SU-DHL-6 (cell line): ENCODE data around the gene LANCL1.
"Not testable (repeated sequence)": the region's sequence is repeated elsewhere in the genome, so short reads cannot be mapped to it uniquely, and the experiment has no call there.

Experiments
- H2AFZ ChIP-seq: fragments of 200-600 bp; sonication (generic); 2 replicates; pipeline ENCODE4 v1.6.1; 2014; ENCODE audit warnings: low read depth, mild to moderate bottlenecking, moderate library complexity, mixed read lengths, antibody characterized with exemption, low read length; ENCODE audit not compliant: severe bottlenecking
- H3F3A ChIP-seq: fragments of 200-600 bp; shearing (Covaris generic); 2 replicates; pipeline ENCODE4 v1.6.0; 2016; ENCODE audit warnings: antibody characterized with exemption, mild to moderate bottlenecking; ENCODE audit not compliant: insufficient read depth
- H3K27ac ChIP-seq: fragments of 200-600 bp; sonication (generic); 2 replicates; pipeline ENCODE4 v1.5.1; 2016; ENCODE audit warnings: low read depth, mild to moderate bottlenecking, low read length, moderate library complexity, mixed read lengths
- H3K27me3 ChIP-seq: fragments of 200-600 bp; sonication (generic), shearing (Covaris generic); 2 replicates; pipeline ENCODE4 v1.6.0; 2014; ENCODE audit warnings: mild to moderate bottlenecking, low read length
- H3K36me3 ChIP-seq: fragments of 200-600 bp; sonication (generic); 2 replicates; pipeline ENCODE4 v1.6.1; 2014; ENCODE audit warnings: mild to moderate bottlenecking, low read length, mixed read lengths
- H3K4me2 ChIP-seq: fragments of 300-600, 200-600 bp; shearing (Covaris generic), sonication (generic); 2 replicates; pipeline ENCODE4 v1.6.0; 2014; ENCODE audit warnings: low read length, low read depth, mild to moderate bottlenecking; ENCODE audit not compliant: poor library complexity, severe bottlenecking
- H3K4me3 ChIP-seq: fragments of 200-600 bp; sonication (generic); 2 replicates; pipeline ENCODE4 v1.5.1; 2014; ENCODE audit warnings: antibody characterized with exemption, low read length, mild to moderate bottlenecking, mixed read lengths; ENCODE audit not compliant: insufficient read depth, poor library complexity, severe bottlenecking
- H3K79me2 ChIP-seq: fragments of 200-600 bp; sonication (generic); 2 replicates; pipeline ENCODE4 v1.6.1; 2014; ENCODE audit warnings: mild to moderate bottlenecking, low read length, moderate library complexity; ENCODE audit not compliant: insufficient read depth
- H3K9ac ChIP-seq: fragments of 200-600 bp; sonication (generic); 2 replicates; pipeline ENCODE4 v1.7.0; 2014; ENCODE audit warnings: mild to moderate bottlenecking, low read length
- H3K9me2 ChIP-seq: fragments of 200-600 bp; sonication (generic); replicated peaks from 2 replicates; pipeline ENCODE4 v1.6.1; 2014; ENCODE audit warnings: low read length; ENCODE audit not compliant: insufficient read depth
- H3K9me3 ChIP-seq: fragments of 200-600 bp; sonication (generic); 2 replicates; pipeline ENCODE4 v1.6.1; 2014; ENCODE audit warnings: low read length, mixed read lengths; ENCODE audit not compliant: insufficient read depth
- H4K20me1 ChIP-seq: fragments of 200-600 bp; sonication (generic); 2 replicates; pipeline ENCODE4 v1.6.1; 2014; ENCODE audit warnings: low read depth, mild to moderate bottlenecking, antibody characterized with exemption, low read length, moderate library complexity, mixed read lengths
- EZH2phosphoT487 ChIP-seq: fragments of 200-600 bp; sonication (generic), shearing (Covaris generic); conservative IDR thresholded peaks from 2 replicates; pipeline ENCODE4 v1.6.1; 2018; ENCODE audit warnings: mild to moderate bottlenecking, antibody characterized with exemption, low read length, moderate library complexity, mixed read lengths
- TF ChIP-seq, protein P1 (sequence below): fragments of 200-600 bp; sonication (generic); IDR thresholded peaks from one replicate; pipeline ENCODE4 v1.5.1; 2017; ENCODE audit warnings: antibody characterized with exemption, mild to moderate bottlenecking, low read length, moderate library complexity; ENCODE audit not compliant: insufficient read depth, poor library complexity, severe bottlenecking

The LANCL1 gene

DNA sequence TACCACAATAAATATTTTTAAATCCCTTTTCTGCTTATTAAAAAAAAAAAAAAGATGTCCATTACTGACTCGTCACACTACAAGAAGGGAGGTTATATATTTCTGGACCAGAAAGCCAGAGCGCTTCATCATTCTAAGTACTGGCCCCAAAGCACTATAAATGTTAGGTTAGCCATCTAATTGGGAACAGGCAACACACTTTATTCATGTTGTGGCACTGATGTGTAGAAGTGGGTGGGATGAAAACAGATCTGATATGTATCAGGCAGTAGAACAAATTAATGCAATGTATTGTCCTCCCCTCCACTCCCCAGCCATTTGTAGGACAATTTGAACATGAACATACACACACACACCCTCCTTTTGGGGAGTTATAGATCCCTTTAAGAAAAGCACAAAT lies 24.4 kb downstream of the LANCL1 start:
- no peaks in the 10 kb centered on the region for H3K79me2 ChIP-seq
- H3K36me3 ChIP-seq: peaks cover 5% of the 10 kb centered on the region; the same call in 1 of the 2 replicates
- H3K4me3 ChIP-seq: no peak overlapping the region
- no peaks in the 10 kb centered on the region for H3F3A ChIP-seq
- no peak overlapping the region for H3K27ac ChIP-seq
- no peaks in the 10 kb centered on the region for H4K20me1 ChIP-seq
- H3K4me2 ChIP-seq: no peak overlapping the region
- no peaks in the 10 kb centered on the region for H3K9me2 ChIP-seq
- H3K9me3 ChIP-seq: no peaks in the 10 kb centered on the region
- no peak overlapping the region for H3K9ac ChIP-seq
- H3K27me3 ChIP-seq: no peaks in the 10 kb centered on the region
- TF ChIP-seq, protein P1, sequence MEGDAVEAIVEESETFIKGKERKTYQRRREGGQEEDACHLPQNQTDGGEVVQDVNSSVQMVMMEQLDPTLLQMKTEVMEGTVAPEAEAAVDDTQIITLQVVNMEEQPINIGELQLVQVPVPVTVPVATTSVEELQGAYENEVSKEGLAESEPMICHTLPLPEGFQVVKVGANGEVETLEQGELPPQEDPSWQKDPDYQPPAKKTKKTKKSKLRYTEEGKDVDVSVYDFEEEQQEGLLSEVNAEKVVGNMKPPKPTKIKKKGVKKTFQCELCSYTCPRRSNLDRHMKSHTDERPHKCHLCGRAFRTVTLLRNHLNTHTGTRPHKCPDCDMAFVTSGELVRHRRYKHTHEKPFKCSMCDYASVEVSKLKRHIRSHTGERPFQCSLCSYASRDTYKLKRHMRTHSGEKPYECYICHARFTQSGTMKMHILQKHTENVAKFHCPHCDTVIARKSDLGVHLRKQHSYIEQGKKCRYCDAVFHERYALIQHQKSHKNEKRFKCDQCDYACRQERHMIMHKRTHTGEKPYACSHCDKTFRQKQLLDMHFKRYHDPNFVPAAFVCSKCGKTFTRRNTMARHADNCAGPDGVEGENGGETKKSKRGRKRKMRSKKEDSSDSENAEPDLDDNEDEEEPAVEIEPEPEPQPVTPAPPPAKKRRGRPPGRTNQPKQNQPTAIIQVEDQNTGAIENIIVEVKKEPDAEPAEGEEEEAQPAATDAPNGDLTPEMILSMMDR: no peak
- no peak for TF ChIP-seq EZH2phosphoT487
- H2AFZ ChIP-seq: no peak overlapping the region

DNA sequence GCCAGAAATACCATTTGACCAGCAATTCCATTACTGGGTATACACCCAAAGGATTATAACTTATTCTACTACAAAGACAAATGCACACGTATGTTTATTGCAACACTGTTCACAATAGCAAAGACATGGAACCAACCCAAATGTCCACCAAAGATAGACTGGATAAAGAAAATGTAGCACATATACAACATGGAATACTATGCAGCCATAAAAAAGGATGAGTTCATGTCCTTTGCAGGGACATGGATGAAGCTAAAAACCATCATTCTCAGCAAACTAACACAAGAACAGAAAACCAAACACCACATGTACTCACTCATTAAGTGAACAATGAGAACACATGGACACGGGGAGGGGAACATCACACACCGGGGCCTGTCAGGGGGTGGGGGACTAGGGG lies 25.6 kb downstream of the LANCL1 start:
- not testable (repeated sequence) for H3K9ac ChIP-seq, H3K27me3 ChIP-seq, H3K79me2 ChIP-seq, H3K27ac ChIP-seq, H4K20me1 ChIP-seq, H3K9me2 ChIP-seq, H3K9me3 ChIP-seq, H2AFZ ChIP-seq, H3K4me3 ChIP-seq, H3F3A ChIP-seq, H3K36me3 ChIP-seq, H3K4me2 ChIP-seq

DNA sequence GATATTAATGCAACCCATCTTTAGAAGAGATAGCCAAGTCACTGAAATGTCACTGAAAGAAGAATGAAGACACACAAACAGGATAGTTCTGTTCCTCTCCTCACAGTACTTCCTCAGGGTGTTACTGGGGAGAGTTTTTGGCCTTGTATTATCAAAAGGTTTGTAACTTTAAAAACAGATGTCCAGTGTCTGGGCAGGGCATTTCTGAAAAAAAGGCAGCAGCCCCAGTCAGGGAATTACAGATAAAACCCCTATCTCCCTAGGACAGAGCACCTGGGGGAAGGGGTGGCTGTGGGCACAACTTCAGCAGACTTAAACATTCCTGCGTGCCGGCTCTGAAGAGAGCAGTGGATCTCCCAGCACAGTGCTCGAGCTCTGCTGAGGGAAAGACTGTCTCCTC lies 30.8 kb downstream of the LANCL1 start:
- no peak overlapping the region for H2AFZ ChIP-seq
- H3K9me2 ChIP-seq: no peaks in the 10 kb centered on the region
- H3K4me3 ChIP-seq: no peak overlapping the region
- H3K9ac ChIP-seq: no peak overlapping the region
- no peaks in the 10 kb centered on the region for H3K27me3 ChIP-seq
- H4K20me1 ChIP-seq: no peaks in the 10 kb centered on the region
- H3K79me2 ChIP-seq: no peaks in the 10 kb centered on the region
- no peak for TF ChIP-seq EZH2phosphoT487
- TF ChIP-seq, protein P1: no peak
- no peak overlapping the region for H3K27ac ChIP-seq
- H3K36me3 ChIP-seq: no peaks in the 10 kb centered on the region; the same call in 1 of the 2 replicates
- no peak overlapping the region for H3K4me2 ChIP-seq
- H3F3A ChIP-seq: no peaks in the 10 kb centered on the region
- H3K9me3 ChIP-seq: 0 out of 2 replicates have a peak, but pooled peaks cover 4% of the 10 kb centered on the region

DNA sequence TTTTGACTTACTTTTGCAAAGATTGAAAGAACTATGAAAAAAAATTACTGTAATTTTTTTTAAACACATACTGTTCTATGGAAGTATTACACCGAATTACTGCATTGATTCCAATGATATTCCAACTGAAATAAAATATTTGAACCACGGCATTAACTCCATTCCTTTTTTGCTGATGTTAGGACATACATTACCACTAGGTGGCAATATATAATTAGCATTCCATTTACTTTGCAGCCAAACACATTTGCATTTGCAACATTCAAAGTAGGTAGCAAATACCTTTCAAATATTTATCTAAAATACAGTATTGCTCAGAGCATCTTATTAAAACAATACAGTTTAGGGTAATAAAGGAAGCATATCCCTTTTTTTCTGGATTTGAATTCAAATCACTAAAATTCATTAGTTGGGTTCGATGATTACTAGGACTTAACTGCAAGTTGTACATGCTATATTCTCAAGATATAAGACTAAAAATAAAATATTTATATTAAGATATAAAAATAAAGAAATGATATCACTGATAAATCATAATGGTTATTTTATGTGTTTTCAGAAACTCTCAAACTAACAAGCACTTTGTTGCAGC lies 31.3 kb downstream of the LANCL1 start:
- no peaks in the 10 kb centered on the region for H3K79me2 ChIP-seq
- no peaks in the 10 kb centered on the region for H3K9me2 ChIP-seq
- TF ChIP-seq, protein P1: peak; percentile 68
- TF ChIP-seq EZH2phosphoT487: no peak
- H2AFZ ChIP-seq: no peak overlapping the region
- no peaks in the 10 kb centered on the region for H3K27me3 ChIP-seq
- H4K20me1 ChIP-seq: no peaks in the 10 kb centered on the region
- no peaks in the 10 kb centered on the region; the same call in 1 of the 2 replicates for H3K36me3 ChIP-seq
- H3K9me3 ChIP-seq: 0 out of 2 replicates have a peak, but pooled peaks cover 4% of the 10 kb centered on the region
- no peak overlapping the region for H3K4me2 ChIP-seq
- no peaks in the 10 kb centered on the region for H3F3A ChIP-seq
- H3K4me3 ChIP-seq: no peak overlapping the region
- no peak overlapping the region for H3K9ac ChIP-seq
- H3K27ac ChIP-seq: no peak overlapping the region
